ENCODE data around the gene UTP25. TPM values are rescaled to one million over a fixed set of nuclear protein-coding genes. Genes with fewer than 3 reads are reported as not detected.
A peak's percentile ranks its signal among the peaks of the same experiment; 100 is the strongest.

The UTP25 gene
- total and polyA plus RNA-seq, 8 donors, result 1.1 to 10.6 (median 2.2) TPM

DNA sequence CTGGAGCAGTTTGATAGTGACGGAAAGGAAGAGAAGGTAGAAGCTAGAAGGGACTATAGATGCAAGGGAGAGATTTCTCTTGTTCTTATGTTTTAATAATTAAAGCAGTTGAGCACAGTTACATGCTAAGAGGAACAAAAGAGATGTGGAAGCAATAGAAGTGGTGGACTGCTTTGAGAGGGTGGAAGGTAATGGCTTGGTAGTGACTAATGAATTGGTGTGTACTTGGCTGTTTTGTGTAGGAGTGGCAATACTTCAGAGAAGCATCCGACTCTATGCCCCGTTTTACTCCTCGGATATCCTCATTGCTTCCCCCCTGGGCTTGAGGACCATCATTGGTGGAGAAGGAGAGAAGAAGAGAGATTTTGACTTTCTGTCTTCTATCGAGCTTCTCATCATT lies 12.8 kb downstream of the UTP25 start:
- H3K4me1 ChIP-seq, result peaks cover 0 to 23% (median 0%) of the 10 kb centered on the region in 4 donors
- H3K4me3 ChIP-seq, result no peak overlapping the region
- intact Hi-C loops (cut with DNase I; ENCODE audit: low total_unique reads), result no loop called here
- H3K36me3 ChIP-seq, result peaks cover 79 to 100% (median 97%) of the 10 kb centered on the region in 4 donors
- DNase-seq, result no peak
- 93 to 99% (median 94%) methylated on average over 5 of the region's 5 CpGs for WGBS, 5 donors
- TF ChIP-seq EP300 (IDR thresholded peaks at IDR 0.05) (no peak), POLR2A (IDR thresholded peaks at IDR 0.05) (no peak), CTCF (IDR thresholded peaks at IDR 0.05) (no peak), POLR2AphosphoS5 (IDR thresholded peaks at IDR 0.05) (no peak)
- H3K27me3 ChIP-seq, result no peaks in the 10 kb centered on the region
- H3K9me3 ChIP-seq, result no peaks in the 10 kb centered on the region
- peak overlapping the region in 3 of 5 donors; percentile 5 to 67 (median 10) for H3K27ac ChIP-seq

GRCh38 chr1:209844695-209845407 lies 17.1 kb downstream of the UTP25 start:
- no peak for DNase-seq
- Histone ChIP-seq H3K4me3 (no peak overlapping the region), H3K9me3 (no peaks in the 10 kb centered on the region), H3K36me3 (peaks cover 49 to 100% (median 96%) of the 10 kb centered on the region in 4 donors), H3K27me3 (no peaks in the 10 kb centered on the region), H3K4me1 (peaks cover 0 to 7% (median 0%) of the 10 kb centered on the region in 4 donors), H3K27ac (no peak overlapping the region)
- intact Hi-C loops (cut with DNase I; ENCODE audit: low total_unique reads), result no loop called here
- WGBS, 5 donors, result 64 to 74% (median 71%) methylated on average over 6 of the region's 6 CpGs
- TF ChIP-seq POLR2A (IDR thresholded peaks at IDR 0.05) (no peak), CTCF (IDR thresholded peaks at IDR 0.05) (no peak), EP300 (IDR thresholded peaks at IDR 0.05) (no peak), POLR2AphosphoS5 (IDR thresholded peaks at IDR 0.05) (no peak)

DNA sequence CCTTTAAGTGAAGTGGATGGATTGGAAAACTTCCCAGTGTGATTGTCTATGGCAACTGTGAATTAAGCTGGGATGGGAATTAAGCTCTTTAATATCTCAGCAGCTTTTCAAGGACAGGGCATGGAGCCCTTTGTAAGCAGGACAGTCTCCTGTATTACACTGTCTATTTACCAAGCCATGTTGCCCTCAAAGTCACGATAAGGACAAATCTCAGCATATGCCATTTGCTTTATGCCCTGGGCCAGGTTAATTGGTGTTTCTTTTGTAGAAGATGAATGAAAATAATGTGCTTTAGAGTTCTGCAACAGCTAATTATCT lies 17.6 kb downstream of the UTP25 start:
- peaks cover 50 to 100% (median 97%) of the 10 kb centered on the region in 4 donors for H3K36me3 ChIP-seq
- no peak for DNase-seq
- intact Hi-C loops (cut with DNase I; ENCODE audit: low total_unique reads), result no loop called here
- H3K9me3 ChIP-seq, result no peaks in the 10 kb centered on the region
- 53 to 76% (median 75%) methylated on average over 1 of the region's 1 CpG for WGBS, 5 donors
- H3K4me3 ChIP-seq, result no peak overlapping the region
- no peak overlapping the region for H3K27ac ChIP-seq
- H3K4me1 ChIP-seq, result peaks cover 0 to 1% (median 0%) of the 10 kb centered on the region in 4 donors
- TF ChIP-seq POLR2A (IDR thresholded peaks at IDR 0.05) (no peak), POLR2AphosphoS5 (IDR thresholded peaks at IDR 0.05) (no peak), CTCF (IDR thresholded peaks at IDR 0.05) (no peak), EP300 (IDR thresholded peaks at IDR 0.05) (no peak)
- no peaks in the 10 kb centered on the region for H3K27me3 ChIP-seq

- no peaks in the 10 kb centered on the region for H3K27me3 ChIP-seq
- H3K27ac ChIP-seq, result no peak overlapping the region
- 82 to 94% (median 91%) methylated on average over 5 of the region's 5 CpGs for WGBS, 5 donors
- intact Hi-C loops (cut with DNase I; ENCODE audit: low total_unique reads), result no loop called here
- no peak for TF ChIP-seq EP300 (IDR thresholded peaks at IDR 0.05)
- no peak for TF ChIP-seq CTCF (IDR thresholded peaks at IDR 0.05)
- TF ChIP-seq POLR2A (IDR thresholded peaks at IDR 0.05), result no peak
- TF ChIP-seq POLR2AphosphoS5 (IDR thresholded peaks at IDR 0.05), result no peak
- H3K9me3 ChIP-seq, result no peaks in the 10 kb centered on the region
- peaks cover 40 to 100% (median 96%) of the 10 kb centered on the region in 4 donors for H3K36me3 ChIP-seq
- no peaks in the 10 kb centered on the region for H3K4me1 ChIP-seq
- no peak for DNase-seq
- no peak overlapping the region for H3K4me3 ChIP-seq
These were observed 21.6 kb downstream of the UTP25 start for GRCh38 chr1:209849388-209849787.

Data from stomach (tissue), 9 donors.